Ascending aorta (tissue), 2 donors: ENCODE data around the gene DENND10. TPM values are rescaled to one million over a fixed set of nuclear protein-coding genes. Genes with fewer than 3 reads are reported as not detected.

ENCODE experiments used
- DNase-seq, 2 donors: peaks; one replicate each; pipeline ENCODE4 v3.0.0-alpha.2; 2019; ENCODE audit warnings: low spot score in 2 of 2
- H3K27ac ChIP-seq, 2 donors: fragments of 200-600 bp; sonication (generic); one replicate each; pipeline ENCODE4 v1.5.1; 2016 to 2017; ENCODE audit warnings: mild to moderate bottlenecking in 1 of 2
- H3K27me3 ChIP-seq: fragments of 200-600 bp; sonication (generic); one replicate; pipeline ENCODE4 v1.5.1; 2017
- H3K36me3 ChIP-seq, 2 donors: fragments of 200-600 bp; sonication (generic); one replicate each; pipeline ENCODE4 v1.5.1; 2016
- H3K4me1 ChIP-seq, 2 donors: fragments of 200-600 bp; sonication (generic); one replicate each; pipeline ENCODE4 v1.5.1; 2016 to 2017; ENCODE audit warnings: mild to moderate bottlenecking in 1 of 2
- H3K4me3 ChIP-seq, 2 donors: fragments of 200-600 bp; sonication (generic); one replicate each; pipeline ENCODE4 v1.5.1; 2016 to 2017; ENCODE audit warnings: mild to moderate bottlenecking in 1 of 2
- H3K9me3 ChIP-seq, 2 donors: fragments of 200-600 bp; sonication (generic); one replicate each; pipeline ENCODE4 v1.5.1; 2016
- intact Hi-C: fragments of 100-400 bp; cut with DNase I; formaldehyde crosslinking; loops from one replicate; pipeline ENCODE4 v1.15.1; 2023
- total RNA-seq: library from RNA; depleted of rRNA; stranded (reverse); fragments of >200 nt; gene quantifications from one replicate; pipeline ENCODE4 v1.1.0, GENCODE V29; 2016
- TF ChIP-seq, protein P1 (sequence below), 3 experiments: fragments of 200-600 bp in 2 of 3; fragments of 450-650 bp in 1 of 3; sonication (generic) in 2 of 3; IDR thresholded peaks; one replicate each; pipeline ENCODE4 v1.5.1; 2016 to 2019; ENCODE audit warnings: antibody characterized with exemption in 3 of 3, mild to moderate bottlenecking in 1 of 3, moderate library complexity in 1 of 3

DENND10 gene, protein sequence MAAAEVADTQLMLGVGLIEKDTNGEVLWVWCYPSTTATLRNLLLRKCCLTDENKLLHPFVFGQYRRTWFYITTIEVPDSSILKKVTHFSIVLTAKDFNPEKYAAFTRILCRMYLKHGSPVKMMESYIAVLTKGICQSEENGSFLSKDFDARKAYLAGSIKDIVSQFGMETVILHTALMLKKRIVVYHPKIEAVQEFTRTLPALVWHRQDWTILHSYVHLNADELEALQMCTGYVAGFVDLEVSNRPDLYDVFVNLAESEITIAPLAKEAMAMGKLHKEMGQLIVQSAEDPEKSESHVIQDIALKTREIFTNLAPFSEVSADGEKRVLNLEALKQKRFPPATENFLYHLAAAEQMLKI
- 85.1 TPM for total RNA-seq

DNA sequence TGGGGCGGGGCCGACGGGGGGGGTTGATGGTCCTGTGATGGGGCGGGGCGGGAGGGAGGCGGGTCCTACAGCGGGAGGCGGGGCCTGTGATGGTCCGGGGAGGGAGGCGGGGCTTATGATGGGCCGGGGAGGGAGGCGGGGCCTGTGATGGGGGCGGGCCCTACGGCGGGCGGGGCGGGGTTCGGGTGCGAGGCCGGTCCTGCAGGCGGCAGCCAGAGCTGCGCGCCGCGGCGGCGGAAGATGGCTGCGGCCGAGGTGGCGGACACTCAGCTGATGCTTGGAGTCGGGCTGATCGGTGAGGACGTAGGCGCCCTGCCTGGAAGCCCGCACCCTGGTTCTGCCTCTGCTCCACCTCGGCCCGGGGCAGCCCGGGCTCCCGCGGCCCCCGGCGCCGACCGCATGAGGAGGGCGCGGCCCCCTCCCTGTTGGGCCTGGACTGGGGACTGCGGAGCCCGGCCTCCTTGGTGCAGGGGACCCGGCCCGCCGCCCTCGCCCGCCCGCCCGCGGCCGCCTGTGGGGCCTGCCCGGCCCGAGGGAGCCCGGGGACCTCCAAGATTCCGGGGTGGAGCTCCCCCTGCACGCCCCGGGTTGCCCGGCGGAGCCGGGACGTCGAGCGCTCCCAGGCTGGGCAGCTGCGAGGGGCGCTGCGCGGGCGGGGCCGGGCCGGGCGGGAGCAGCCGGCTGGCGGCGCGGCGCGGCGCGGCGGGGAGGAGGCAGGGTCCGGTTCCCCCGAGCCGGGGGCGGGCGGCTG is at the start of gene DENND10:
TSS of gene DENND10 (plus strand) at position 211 of the 751 bp plus-strand sequence. CDS start at position 241, 30 bp downstream.
- no peaks in the 10 kb centered on the region for H3K9me3 ChIP-seq
- peaks cover 8 to 12% of the 10 kb centered on the region in 2 donors for H3K36me3 ChIP-seq
- H3K27me3 ChIP-seq, result no peaks in the 10 kb centered on the region
- peak; percentile 13 to 87 for DNase-seq
- intact Hi-C loops, result loop anchor here (1.0 to 5.0 kb wide), 4 partner anchors 24 to 493 kb away; partner anchors contain the start of genes CACUL1, EIF3A, SFXN4 and TIAL1
- H3K4me1 ChIP-seq, result no peaks in the 10 kb centered on the region
- peak within 1 kb of the TSS; percentile 43 to 76 for H3K27ac ChIP-seq
- TF ChIP-seq, protein P1, sequence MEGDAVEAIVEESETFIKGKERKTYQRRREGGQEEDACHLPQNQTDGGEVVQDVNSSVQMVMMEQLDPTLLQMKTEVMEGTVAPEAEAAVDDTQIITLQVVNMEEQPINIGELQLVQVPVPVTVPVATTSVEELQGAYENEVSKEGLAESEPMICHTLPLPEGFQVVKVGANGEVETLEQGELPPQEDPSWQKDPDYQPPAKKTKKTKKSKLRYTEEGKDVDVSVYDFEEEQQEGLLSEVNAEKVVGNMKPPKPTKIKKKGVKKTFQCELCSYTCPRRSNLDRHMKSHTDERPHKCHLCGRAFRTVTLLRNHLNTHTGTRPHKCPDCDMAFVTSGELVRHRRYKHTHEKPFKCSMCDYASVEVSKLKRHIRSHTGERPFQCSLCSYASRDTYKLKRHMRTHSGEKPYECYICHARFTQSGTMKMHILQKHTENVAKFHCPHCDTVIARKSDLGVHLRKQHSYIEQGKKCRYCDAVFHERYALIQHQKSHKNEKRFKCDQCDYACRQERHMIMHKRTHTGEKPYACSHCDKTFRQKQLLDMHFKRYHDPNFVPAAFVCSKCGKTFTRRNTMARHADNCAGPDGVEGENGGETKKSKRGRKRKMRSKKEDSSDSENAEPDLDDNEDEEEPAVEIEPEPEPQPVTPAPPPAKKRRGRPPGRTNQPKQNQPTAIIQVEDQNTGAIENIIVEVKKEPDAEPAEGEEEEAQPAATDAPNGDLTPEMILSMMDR (IDR thresholded peaks at IDR 0.05), result no peak
- H3K4me3 ChIP-seq, result peak within 1 kb of the TSS; percentile 98 to 100

DNA sequence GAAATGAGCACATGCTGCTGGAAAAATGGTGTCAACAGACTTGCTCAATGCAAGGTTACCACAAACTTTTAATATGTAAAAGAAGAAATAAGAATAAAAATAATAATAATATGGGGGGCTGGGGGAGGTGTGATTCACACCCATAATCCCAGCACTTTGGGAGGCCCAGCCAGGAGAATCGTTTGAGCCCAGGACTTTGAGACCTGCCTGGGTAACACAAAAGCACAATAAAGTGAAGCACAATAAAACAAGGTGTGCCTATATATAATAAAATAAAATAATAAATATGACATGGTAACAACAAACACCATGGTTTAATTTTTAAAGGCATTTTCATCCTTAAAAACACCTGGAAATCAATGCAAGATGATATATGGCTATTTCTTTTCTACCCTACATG is 48.4 kb upstream of the DENND10 start:
- intact Hi-C loops, result no loop called here
- Histone ChIP-seq H3K27me3 (no peaks in the 10 kb centered on the region), H3K4me1 (no peaks in the 10 kb centered on the region), H3K4me3 (no peak overlapping the region), H3K9me3 (no peaks in the 10 kb centered on the region), H3K27ac (no peak overlapping the region), H3K36me3 (peaks cover 79 to 99% of the 10 kb centered on the region in 2 donors)
- DNase-seq, result no peak
- TF ChIP-seq, protein P1 (IDR thresholded peaks at IDR 0.05), result no peak

DNA sequence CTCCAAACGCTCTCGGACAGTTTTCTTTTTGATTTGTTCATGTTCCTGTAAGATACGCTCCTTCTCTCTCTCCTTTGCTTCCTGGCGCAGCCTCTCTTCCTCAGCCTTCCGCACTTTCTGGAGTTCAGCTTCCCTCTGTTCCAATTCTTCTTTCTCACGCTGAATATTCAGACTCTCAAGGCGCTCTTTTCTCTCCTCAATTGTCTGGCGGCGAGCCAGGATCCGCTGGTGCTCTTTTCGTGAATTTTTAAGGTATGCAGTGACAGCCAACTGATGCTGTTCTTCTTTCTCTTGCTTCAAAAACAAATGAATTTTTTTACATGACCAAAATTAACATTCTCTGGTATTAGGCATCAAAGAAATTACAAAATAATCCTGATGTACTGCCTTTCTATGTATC is 45.9 kb upstream of the DENND10 start:
- intact Hi-C loops, result no loop called here
- H3K9me3 ChIP-seq, result no peaks in the 10 kb centered on the region
- no peaks in the 10 kb centered on the region for H3K4me1 ChIP-seq
- no peak overlapping the region for H3K4me3 ChIP-seq
- no peak overlapping the region for H3K27ac ChIP-seq
- peaks cover 70 to 96% of the 10 kb centered on the region in 2 donors for H3K36me3 ChIP-seq
- TF ChIP-seq, protein P1 (IDR thresholded peaks at IDR 0.05), result no peak
- no peak for DNase-seq
- no peaks in the 10 kb centered on the region for H3K27me3 ChIP-seq

DNA sequence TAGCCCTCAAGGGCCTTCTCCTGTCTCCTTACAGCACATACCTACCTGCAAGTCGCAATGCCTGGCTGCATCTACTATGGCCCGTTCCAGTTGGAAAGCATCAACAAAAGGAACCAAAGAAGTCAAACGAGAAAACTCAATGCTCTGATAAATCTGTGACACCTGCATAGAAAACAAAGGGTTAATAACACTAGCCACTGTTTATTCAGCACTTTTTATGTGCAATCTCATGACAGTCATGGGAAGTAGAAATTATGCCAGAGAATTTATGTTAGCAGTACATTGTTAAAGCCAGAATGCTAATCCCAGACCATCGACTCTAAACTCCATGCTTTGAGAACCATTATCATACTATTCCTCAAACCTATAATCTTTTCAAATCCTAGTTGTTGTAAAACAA is 44.4 kb upstream of the DENND10 start:
- H3K27ac ChIP-seq, result no peak overlapping the region
- intact Hi-C loops, result no loop called here
- DNase-seq, result no peak
- no peaks in the 10 kb centered on the region for H3K4me1 ChIP-seq
- H3K36me3 ChIP-seq, result peaks cover 81 to 96% of the 10 kb centered on the region in 2 donors
- H3K27me3 ChIP-seq, result no peaks in the 10 kb centered on the region
- no peak overlapping the region for H3K4me3 ChIP-seq
- no peaks in the 10 kb centered on the region for H3K9me3 ChIP-seq
- TF ChIP-seq, protein P1 (IDR thresholded peaks at IDR 0.05), result no peak

DNA sequence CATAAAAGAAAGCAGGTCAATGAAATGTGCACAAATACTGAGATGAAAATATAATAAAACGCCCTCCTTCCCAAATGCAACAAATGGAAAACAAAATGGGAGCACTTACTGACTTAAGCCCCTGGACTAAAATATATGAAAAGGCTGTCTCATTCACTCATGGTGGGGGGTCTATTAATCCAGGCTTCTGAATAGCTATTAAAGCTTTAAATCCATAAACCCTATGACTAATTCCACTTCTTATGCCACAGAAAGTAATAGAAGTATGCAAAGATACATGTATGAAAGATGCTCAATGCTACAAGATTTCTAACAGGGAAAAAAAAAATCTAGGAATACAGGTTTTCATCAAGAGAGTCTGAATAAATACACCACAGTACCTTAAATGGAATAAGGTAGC is 43.8 kb upstream of the DENND10 start:
- TF ChIP-seq, protein P1 (IDR thresholded peaks at IDR 0.05), result no peak
- no peak overlapping the region for H3K4me3 ChIP-seq

More for the DNA sequence above, 43.8 kb upstream of the DENND10 start:
- intact Hi-C loops, result no loop called here
- H3K36me3 ChIP-seq, result peaks cover 81 to 96% of the 10 kb centered on the region in 2 donors
- H3K27me3 ChIP-seq, result no peaks in the 10 kb centered on the region
- H3K9me3 ChIP-seq, result no peaks in the 10 kb centered on the region
- no peaks in the 10 kb centered on the region for H3K4me1 ChIP-seq
- H3K27ac ChIP-seq, result no peak overlapping the region
- DNase-seq, result no peak
